Panc1 (cell line): Measurements from ENCODE around the gene GEMIN7.

Experiments
- CTCF ChIP-seq: fragments of 450-650 bp; IDR thresholded peaks from 2 replicates; pipeline ENCODE4 v1.5.1; 2017; ENCODE audit warnings: mild to moderate bottlenecking
- POLR2AphosphoS5 ChIP-seq: IDR thresholded peaks from 2 replicates; pipeline ENCODE4 v1.6.1; 2012; ENCODE audit warnings: mild to moderate bottlenecking, low read depth, low read length, moderate library complexity
- TF ChIP-seq, protein P1 (sequence below), 2 experiments: IDR thresholded peaks; 2 replicates each; pipeline ENCODE4 v1.6.1; 2011 to 2012; ENCODE audit warnings: low read depth in 2 of 2, control low read depth in 1 of 2, low read length in 1 of 2, mild to moderate bottlenecking in 1 of 2, moderate library complexity in 1 of 2; ENCODE audit not compliant: insufficient read depth in 1 of 2

- TF ChIP-seq CTCF (no peak), POLR2AphosphoS5 (no peak)
- TF ChIP-seq, protein P1, sequence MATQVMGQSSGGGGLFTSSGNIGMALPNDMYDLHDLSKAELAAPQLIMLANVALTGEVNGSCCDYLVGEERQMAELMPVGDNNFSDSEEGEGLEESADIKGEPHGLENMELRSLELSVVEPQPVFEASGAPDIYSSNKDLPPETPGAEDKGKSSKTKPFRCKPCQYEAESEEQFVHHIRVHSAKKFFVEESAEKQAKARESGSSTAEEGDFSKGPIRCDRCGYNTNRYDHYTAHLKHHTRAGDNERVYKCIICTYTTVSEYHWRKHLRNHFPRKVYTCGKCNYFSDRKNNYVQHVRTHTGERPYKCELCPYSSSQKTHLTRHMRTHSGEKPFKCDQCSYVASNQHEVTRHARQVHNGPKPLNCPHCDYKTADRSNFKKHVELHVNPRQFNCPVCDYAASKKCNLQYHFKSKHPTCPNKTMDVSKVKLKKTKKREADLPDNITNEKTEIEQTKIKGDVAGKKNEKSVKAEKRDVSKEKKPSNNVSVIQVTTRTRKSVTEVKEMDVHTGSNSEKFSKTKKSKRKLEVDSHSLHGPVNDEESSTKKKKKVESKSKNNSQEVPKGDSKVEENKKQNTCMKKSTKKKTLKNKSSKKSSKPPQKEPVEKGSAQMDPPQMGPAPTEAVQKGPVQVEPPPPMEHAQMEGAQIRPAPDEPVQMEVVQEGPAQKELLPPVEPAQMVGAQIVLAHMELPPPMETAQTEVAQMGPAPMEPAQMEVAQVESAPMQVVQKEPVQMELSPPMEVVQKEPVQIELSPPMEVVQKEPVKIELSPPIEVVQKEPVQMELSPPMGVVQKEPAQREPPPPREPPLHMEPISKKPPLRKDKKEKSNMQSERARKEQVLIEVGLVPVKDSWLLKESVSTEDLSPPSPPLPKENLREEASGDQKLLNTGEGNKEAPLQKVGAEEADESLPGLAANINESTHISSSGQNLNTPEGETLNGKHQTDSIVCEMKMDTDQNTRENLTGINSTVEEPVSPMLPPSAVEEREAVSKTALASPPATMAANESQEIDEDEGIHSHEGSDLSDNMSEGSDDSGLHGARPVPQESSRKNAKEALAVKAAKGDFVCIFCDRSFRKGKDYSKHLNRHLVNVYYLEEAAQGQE (IDR thresholded peaks at IDR 0.05; ENCODE audit: insufficient read depth in 1 of 2, low read depth in 2 of 2, low read length in 1 of 2) = no peak
Measured at GRCh38 chr19:45117671-45118070, 38.6 kb downstream of the GEMIN7 start.
